H1 (cell line): ENCODE results near the gene CACNA1A. TPM values are rescaled to one million over a fixed set of nuclear protein-coding genes. Genes with fewer than 3 reads are reported as not detected.

Experiments used
- BCL11A ChIP-seq, 2 experiments: IDR thresholded peaks; one replicate each; pipeline ENCODE4 v1.6.1; 2011; ENCODE audit warnings: low read depth in 2 of 2, low read length in 2 of 2, mild to moderate bottlenecking in 2 of 2
- CBX5 ChIP-seq: fragments of 300-800, 300-1000 bp; sonication (generic); IDR thresholded peaks from 2 replicates; pipeline ENCODE4 v1.7.1; 2016; ENCODE audit warnings: antibody characterized with exemption, low read length, low read depth
- CBX8 ChIP-seq: fragments of 300-800, 300-1000 bp; sonication (generic); IDR thresholded peaks from 2 replicates; pipeline ENCODE4 v1.7.1; 2016; ENCODE audit warnings: low read depth, low read length, borderline replicate concordance
- CHD7 ChIP-seq: fragments of 300-600 bp; sonication (generic); IDR thresholded peaks from 2 replicates; pipeline ENCODE4 v1.7.1; 2012; ENCODE audit warnings: low read length, moderate library complexity, mild to moderate bottlenecking, inconsistent platforms; ENCODE audit not compliant: insufficient replicate concordance
- CTBP2 ChIP-seq: IDR thresholded peaks from 2 replicates; pipeline ENCODE4 v1.7.0; 2011; ENCODE audit warnings: borderline replicate concordance, mild to moderate bottlenecking, moderate library complexity, mixed read lengths, low read length; ENCODE audit not compliant: insufficient read depth, insufficient read length
- KDM1A ChIP-seq: fragments of 200-600, 300-600 bp; sonication (generic); IDR thresholded peaks from 2 replicates; pipeline ENCODE4 v1.7.1; 2016; ENCODE audit warnings: mild to moderate bottlenecking, low read length, borderline replicate concordance
- POLR2A ChIP-seq, 2 experiments: IDR thresholded peaks; 1 replicate in 1 of 2; 2 replicates in 1 of 2; pipeline ENCODE4 v1.6.1; 2011; ENCODE audit warnings: low read depth in 2 of 2, low read length in 2 of 2, mild to moderate bottlenecking in 2 of 2; ENCODE audit errors: control extremely low read depth in 1 of 2
- RFX5 ChIP-seq: IDR thresholded peaks from 2 replicates; pipeline ENCODE4 v1.6.1; 2011; ENCODE audit warnings: low read depth, low read length, improper control_type of control experiment, borderline replicate concordance
- SIRT6 ChIP-seq: IDR thresholded peaks from one replicate; pipeline ENCODE4 v1.7.1; 2012; ENCODE audit warnings: low read length, inconsistent platforms
- TBP ChIP-seq: IDR thresholded peaks from 2 replicates; pipeline ENCODE4 v1.6.1; 2011; ENCODE audit warnings: low read depth, low read length, improper control_type of control experiment
- polyA plus RNA-seq, 7 experiments: library from polyadenylated mRNA; depleted of rRNA in 3 of 7; stranded (reverse) in 5 of 7; unstranded in 2 of 7; fragments of >200 nt in 5 of 7; fragments of 200-250 nt in 2 of 7; gene quantifications; 1 replicate in 5 of 7; 2 replicates in 1 of 7; 4 replicates in 1 of 7; pipeline versions ENCODE4 v1.2.1 to v1.2.3, GENCODE V29; 2011 to 2013; ENCODE audit warnings: missing spikeins in 2 of 7, mixed read lengths in 2 of 7
- total RNA-seq: library from RNA; stranded (reverse); fragmentation: NEBNext Ultra II Directional; extraction: Animal tissue kit (Norgen Biotek cat#: 25700); gene quantifications from 2 replicates; pipeline ENCODE4 v1.2.1, GENCODE V29; 2021

The CACNA1A gene
- total and polyA plus RNA-seq, 2 of the 8 experiments (the other 6 are each of a cell fraction or from before 2014, with no cell fraction given): 10.7 to 25.3 TPM

DNA sequence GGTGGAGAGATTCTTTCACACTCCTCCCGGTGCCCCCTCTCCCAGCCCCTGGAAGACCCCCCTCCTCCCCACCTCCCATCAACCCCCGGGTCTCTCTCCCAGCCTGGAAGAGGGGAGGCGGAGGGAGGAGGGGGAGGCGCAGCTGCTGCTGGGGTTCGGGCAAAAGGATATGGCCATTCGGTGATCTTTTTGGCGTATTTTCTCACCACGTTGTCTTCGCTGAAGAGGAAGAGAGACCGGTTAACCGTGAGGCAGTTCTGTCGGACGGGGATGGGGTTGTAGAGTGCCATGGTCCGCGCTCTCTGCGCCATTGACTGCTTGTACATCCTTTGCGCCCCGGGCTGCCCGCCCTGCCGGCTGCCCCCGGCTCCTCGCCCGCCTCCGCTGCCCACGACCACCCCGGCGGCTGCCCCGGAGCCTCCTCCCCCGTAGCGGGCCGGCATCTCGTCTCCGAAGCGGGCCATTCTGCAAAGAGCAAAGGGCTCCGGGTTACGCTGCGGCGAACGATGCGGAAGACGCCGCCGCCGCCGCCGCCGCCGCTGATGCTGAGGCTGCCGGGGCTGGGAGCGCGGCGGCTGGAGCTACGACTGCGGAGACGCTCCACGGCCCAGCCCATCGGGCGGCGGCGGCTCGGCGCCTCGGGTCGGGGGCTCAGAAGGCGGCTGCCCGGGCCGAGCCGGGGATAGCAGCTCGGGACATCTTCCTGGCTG, 363 bp downstream of the CACNA1A start (continued):
- no peak; a peak in 1 of 3 replicates for TF ChIP-seq POLR2A (IDR thresholded peaks at IDR 0.05; ENCODE audit: control extremely low read depth in 1 of 2, low read depth in 2 of 2, low read length in 2 of 2)
- no peak for TF ChIP-seq CHD7
- no peak for TF ChIP-seq TBP
- no peak for TF ChIP-seq RFX5
- no peak for TF ChIP-seq CBX8
- no peak for TF ChIP-seq CTBP2
- no peak for TF ChIP-seq CBX5
- TF ChIP-seq BCL11A (IDR thresholded peaks at IDR 0.05; ENCODE audit: low read depth in 2 of 2, low read length in 2 of 2): no peak
- TF ChIP-seq KDM1A: no peak
- no peak for TF ChIP-seq SIRT6
